ENCODE results near the gene MC5R.
"Not testable (repeated sequence)": the region's sequence is repeated elsewhere in the genome, so short reads cannot be mapped to it uniquely, and the experiment has no call there.

The MC5R gene

GRCh38 chr18:13862898-13863297 lies 38.9 kb downstream of the MC5R start:
- not testable (repeated sequence) for H3K4ac ChIP-seq (ENCODE audit: low read depth, low read length); H3K79me1 ChIP-seq (ENCODE audit: low read length); H3K4me3 ChIP-seq (ENCODE audit: low read length); H3K79me2 ChIP-seq (ENCODE audit: control insufficient read depth, insufficient read depth, low read length); H4K5ac ChIP-seq (ENCODE audit: low read length); H3K23ac ChIP-seq (ENCODE audit: low read length); H2BK5ac ChIP-seq (ENCODE audit: low read length); H3K18ac ChIP-seq (ENCODE audit: low read length); H2BK120ac ChIP-seq (ENCODE audit: low read depth, low read length); H3K27me3 ChIP-seq (ENCODE audit: insufficient read depth, low read length, poor library complexity); H3K4me2 ChIP-seq (ENCODE audit: low read length); H3K4me1 ChIP-seq (ENCODE audit: control insufficient read depth, low read depth, low read length); H2AK5ac ChIP-seq (ENCODE audit: low read length); DNase-seq; H3K56ac ChIP-seq (ENCODE audit: low read length); H4K8ac ChIP-seq (ENCODE audit: low read depth, low read length); H3K27ac ChIP-seq (ENCODE audit: low read depth, low read length); H2BK15ac ChIP-seq (replicated peaks; ENCODE audit: low read depth); H3K9ac ChIP-seq (ENCODE audit: low read length); H3K36me3 ChIP-seq (ENCODE audit: control insufficient read depth, insufficient read depth, low read length)
- WGBS (ENCODE audit: extremely low coverage, insufficient coverage, low lambda C conversion rate) = no CpG with 5 or more reads among the region's 7 CpGs

DNA sequence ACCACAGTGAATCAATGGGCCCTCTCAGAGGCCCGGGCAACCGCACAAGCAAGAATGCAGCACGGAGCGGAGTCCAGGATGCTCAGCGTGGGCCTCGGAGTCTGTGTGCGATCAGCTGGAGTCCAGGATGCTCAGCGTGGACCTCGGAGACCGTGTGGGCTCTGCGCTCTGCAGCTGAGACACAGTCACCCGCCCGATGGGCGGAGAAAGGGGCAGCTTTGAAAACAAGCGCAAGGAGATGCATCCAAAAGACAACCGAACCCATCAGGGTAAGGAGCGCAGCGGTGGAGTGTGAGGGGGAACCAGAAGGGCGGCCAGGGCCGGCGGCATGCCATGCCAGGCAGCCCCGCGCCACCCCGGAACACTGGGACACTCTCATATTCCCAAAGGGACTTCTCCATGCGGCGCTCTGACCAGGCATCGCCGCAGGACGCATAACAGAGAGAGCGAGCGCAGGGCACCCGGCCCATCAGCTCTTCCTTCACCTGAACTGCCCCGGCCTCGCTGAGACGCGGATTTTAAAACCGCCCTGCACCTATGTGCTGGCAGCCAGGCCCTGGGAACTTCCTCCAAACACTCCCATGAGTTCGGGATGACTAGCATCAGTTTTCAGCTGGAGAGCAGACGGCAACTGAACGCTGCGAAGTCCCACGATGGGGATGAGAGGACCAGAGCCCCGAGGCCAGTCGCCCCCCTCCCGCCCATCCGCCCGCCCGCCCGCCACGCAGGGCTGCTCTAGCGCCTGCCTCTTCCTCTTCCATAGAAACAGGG lies 44.7 kb downstream of the MC5R start:
- Histone ChIP-seq H2BK120ac (ENCODE audit: low read depth, low read length) (no peak overlapping the region), H4K8ac (ENCODE audit: low read depth, low read length) (no peak overlapping the region), H3K23ac (ENCODE audit: low read length) (no peak overlapping the region), H2AK5ac (ENCODE audit: low read length) (no peak overlapping the region), H3K4ac (ENCODE audit: low read depth, low read length) (no peak overlapping the region), H3K27me3 (ENCODE audit: insufficient read depth, low read length, poor library complexity) (peaks cover 4% of the 10 kb centered on the region), H3K18ac (ENCODE audit: low read length) (no peak overlapping the region), H3K4me1 (ENCODE audit: control insufficient read depth, low read depth, low read length) (no peaks in the 10 kb centered on the region), H2BK5ac (ENCODE audit: low read length) (no peak overlapping the region), H3K4me3 (ENCODE audit: low read length) (no peak overlapping the region), H4K5ac (ENCODE audit: low read length) (no peak overlapping the region), H3K9ac (ENCODE audit: low read length) (no peak overlapping the region), H3K79me1 (ENCODE audit: low read length) (no peaks in the 10 kb centered on the region), H3K4me2 (ENCODE audit: low read length) (peak overlapping the region; percentile 43), H3K79me2 (ENCODE audit: control insufficient read depth, insufficient read depth, low read length) (no peaks in the 10 kb centered on the region), H2BK15ac (replicated peaks; ENCODE audit: low read depth) (no peak overlapping the region), H3K27ac (ENCODE audit: low read depth, low read length) (no peak overlapping the region), H3K56ac (ENCODE audit: low read length) (peak overlapping the region; percentile 5), H3K36me3 (ENCODE audit: control insufficient read depth, insufficient read depth, low read length) (no peaks in the 10 kb centered on the region)
- DNase-seq = peak; percentile 19
- no CpG with 5 or more reads among the region's 51 CpGs for WGBS (ENCODE audit: extremely low coverage, insufficient coverage, low lambda C conversion rate)

DNA sequence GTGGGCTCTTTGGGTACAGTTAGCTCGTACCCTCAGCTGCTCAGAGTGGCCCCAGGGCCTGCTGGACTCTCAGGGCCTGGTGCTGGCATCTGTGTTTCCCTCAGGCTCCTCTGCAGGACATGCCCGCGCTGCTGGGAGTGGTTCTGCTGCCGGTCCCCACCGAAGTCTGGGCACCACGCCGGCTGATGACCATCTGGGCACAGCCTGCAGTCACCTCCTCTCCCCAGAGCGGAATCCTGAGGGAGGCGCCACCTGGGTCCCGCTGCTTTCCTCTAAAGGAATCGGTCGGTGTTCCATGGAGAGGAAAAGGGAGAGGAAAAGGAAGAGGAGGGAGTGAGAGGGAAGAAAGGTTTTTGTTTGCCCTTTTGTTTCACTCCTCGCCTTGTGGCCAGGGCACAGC lies 47.8 kb downstream of the MC5R start:
- H3K4me2 ChIP-seq (ENCODE audit: low read length) = no peak overlapping the region
- H3K18ac ChIP-seq (ENCODE audit: low read length) = no peak overlapping the region
- no peak overlapping the region for H3K4me3 ChIP-seq (ENCODE audit: low read length)
- H3K56ac ChIP-seq (ENCODE audit: low read length) = no peak overlapping the region
- no CpG with 5 or more reads among the region's 13 CpGs for WGBS (ENCODE audit: extremely low coverage, insufficient coverage, low lambda C conversion rate)
- H3K27ac ChIP-seq (ENCODE audit: low read depth, low read length) = no peak overlapping the region
- H2BK5ac ChIP-seq (ENCODE audit: low read length) = no peak overlapping the region
- no peak overlapping the region for H3K23ac ChIP-seq (ENCODE audit: low read length)
- H3K27me3 ChIP-seq (ENCODE audit: insufficient read depth, low read length, poor library complexity) = peaks cover 4% of the 10 kb centered on the region
- no peak overlapping the region for H4K8ac ChIP-seq (ENCODE audit: low read depth, low read length)
- H3K79me2 ChIP-seq (ENCODE audit: control insufficient read depth, insufficient read depth, low read length) = no peaks in the 10 kb centered on the region
- H3K79me1 ChIP-seq (ENCODE audit: low read length) = no peaks in the 10 kb centered on the region
- H2BK15ac ChIP-seq (replicated peaks; ENCODE audit: low read depth) = no peak overlapping the region
- no peak for DNase-seq
- H3K4me1 ChIP-seq (ENCODE audit: control insufficient read depth, low read depth, low read length) = no peaks in the 10 kb centered on the region
- no peak overlapping the region for H3K9ac ChIP-seq (ENCODE audit: low read length)
- no peak overlapping the region for H2BK120ac ChIP-seq (ENCODE audit: low read depth, low read length)
- no peaks in the 10 kb centered on the region for H3K36me3 ChIP-seq (ENCODE audit: control insufficient read depth, insufficient read depth, low read length)
- no peak overlapping the region for H4K5ac ChIP-seq (ENCODE audit: low read length)
- no peak overlapping the region for H2AK5ac ChIP-seq (ENCODE audit: low read length)
- H3K4ac ChIP-seq (ENCODE audit: low read depth, low read length) = no peak overlapping the region

GRCh38 chr18:13872373-13872772 lies 48.4 kb downstream of the MC5R start:
- Histone ChIP-seq H4K8ac (ENCODE audit: low read depth, low read length) (no peak overlapping the region), H3K18ac (ENCODE audit: low read length) (no peak overlapping the region), H2AK5ac (ENCODE audit: low read length) (no peak overlapping the region), H3K4me3 (ENCODE audit: low read length) (no peak overlapping the region), H3K27me3 (ENCODE audit: insufficient read depth, low read length, poor library complexity) (peaks cover 4% of the 10 kb centered on the region), H3K4ac (ENCODE audit: low read depth, low read length) (no peak overlapping the region), H2BK15ac (replicated peaks; ENCODE audit: low read depth) (no peak overlapping the region), H4K5ac (ENCODE audit: low read length) (no peak overlapping the region), H3K4me1 (ENCODE audit: control insufficient read depth, low read depth, low read length) (no peaks in the 10 kb centered on the region), H2BK120ac (ENCODE audit: low read depth, low read length) (no peak overlapping the region), H3K79me1 (ENCODE audit: low read length) (no peaks in the 10 kb centered on the region), H2BK5ac (ENCODE audit: low read length) (no peak overlapping the region), H3K79me2 (ENCODE audit: control insufficient read depth, insufficient read depth, low read length) (no peaks in the 10 kb centered on the region), H3K9ac (ENCODE audit: low read length) (no peak overlapping the region), H3K27ac (ENCODE audit: low read depth, low read length) (no peak overlapping the region), H3K4me2 (ENCODE audit: low read length) (no peak overlapping the region), H3K36me3 (ENCODE audit: control insufficient read depth, insufficient read depth, low read length) (no peaks in the 10 kb centered on the region), H3K56ac (ENCODE audit: low read length) (no peak overlapping the region), H3K23ac (ENCODE audit: low read length) (no peak overlapping the region)
- no peak for DNase-seq
- WGBS (ENCODE audit: extremely low coverage, insufficient coverage, low lambda C conversion rate) = no CpG with 5 or more reads among the region's 14 CpGs

- no peak overlapping the region for H4K5ac ChIP-seq (ENCODE audit: low read length)
- no peak overlapping the region for H3K18ac ChIP-seq (ENCODE audit: low read length)
- DNase-seq = peak; percentile 20
- no peak overlapping the region for H3K27ac ChIP-seq (ENCODE audit: low read depth, low read length)
- H3K23ac ChIP-seq (ENCODE audit: low read length) = no peak overlapping the region
- H3K9ac ChIP-seq (ENCODE audit: low read length) = no peak overlapping the region
- no CpG with 5 or more reads among the region's 5 CpGs for WGBS (ENCODE audit: extremely low coverage, insufficient coverage, low lambda C conversion rate)
- no peak overlapping the region for H2BK5ac ChIP-seq (ENCODE audit: low read length)
- H3K4me1 ChIP-seq (ENCODE audit: control insufficient read depth, low read depth, low read length) = no peaks in the 10 kb centered on the region
- H4K8ac ChIP-seq (ENCODE audit: low read depth, low read length) = no peak overlapping the region
- H3K79me1 ChIP-seq (ENCODE audit: low read length) = no peaks in the 10 kb centered on the region
- H2AK5ac ChIP-seq (ENCODE audit: low read length) = no peak overlapping the region
- no peaks in the 10 kb centered on the region for H3K36me3 ChIP-seq (ENCODE audit: control insufficient read depth, insufficient read depth, low read length)
- no peak overlapping the region for H2BK15ac ChIP-seq (replicated peaks; ENCODE audit: low read depth)
- H3K4me2 ChIP-seq (ENCODE audit: low read length) = no peak overlapping the region
- H3K27me3 ChIP-seq (ENCODE audit: insufficient read depth, low read length, poor library complexity) = peaks cover 4% of the 10 kb centered on the region
- no peak overlapping the region for H2BK120ac ChIP-seq (ENCODE audit: low read depth, low read length)
- no peak overlapping the region for H3K56ac ChIP-seq (ENCODE audit: low read length)
- no peak overlapping the region for H3K4me3 ChIP-seq (ENCODE audit: low read length)
- H3K79me2 ChIP-seq (ENCODE audit: control insufficient read depth, insufficient read depth, low read length) = no peaks in the 10 kb centered on the region
- no peak overlapping the region for H3K4ac ChIP-seq (ENCODE audit: low read depth, low read length)
Measured at GRCh38 chr18:13872932-13873331, 49.0 kb downstream of the MC5R start.

GRCh38 chr18:13874558-13874957 lies 50.6 kb downstream of the MC5R start:
- Histone ChIP-seq H3K4me2 (ENCODE audit: low read length) (no peak overlapping the region), H3K27ac (ENCODE audit: low read depth, low read length) (no peak overlapping the region), H3K56ac (ENCODE audit: low read length) (no peak overlapping the region), H4K8ac (ENCODE audit: low read depth, low read length) (no peak overlapping the region), H3K9ac (ENCODE audit: low read length) (no peak overlapping the region), H2AK5ac (ENCODE audit: low read length) (no peak overlapping the region), H3K79me1 (ENCODE audit: low read length) (no peaks in the 10 kb centered on the region), H4K5ac (ENCODE audit: low read length) (no peak overlapping the region), H2BK5ac (ENCODE audit: low read length) (no peak overlapping the region), H3K23ac (ENCODE audit: low read length) (no peak overlapping the region), H3K27me3 (ENCODE audit: insufficient read depth, low read length, poor library complexity) (peaks cover under 1% of the 10 kb centered on the region), H3K4me1 (ENCODE audit: control insufficient read depth, low read depth, low read length) (no peaks in the 10 kb centered on the region), H3K36me3 (ENCODE audit: control insufficient read depth, insufficient read depth, low read length) (no peaks in the 10 kb centered on the region), H2BK15ac (replicated peaks; ENCODE audit: low read depth) (no peak overlapping the region), H3K4me3 (ENCODE audit: low read length) (no peak overlapping the region), H2BK120ac (ENCODE audit: low read depth, low read length) (no peak overlapping the region), H3K4ac (ENCODE audit: low read depth, low read length) (no peak overlapping the region), H3K79me2 (ENCODE audit: control insufficient read depth, insufficient read depth, low read length) (no peaks in the 10 kb centered on the region), H3K18ac (ENCODE audit: low read length) (no peak overlapping the region)
- no CpG with 5 or more reads among the region's 4 CpGs for WGBS (ENCODE audit: extremely low coverage, insufficient coverage, low lambda C conversion rate)
- DNase-seq = no peak
